SKM-1 treated with dmso at 0.1 percent for 144 hours (cell line): ENCODE results near the gene NIPSNAP3A.

Source experiments
- DNase-seq: peaks from one replicate; lab custom pipeline; 2025; ENCODE audit not compliant: unreplicated experiment; lab: John Stamatoyannopoulos, UW

The NIPSNAP3A gene

GRCh38 chr9:104802906-104803305, 55.4 kb downstream of the NIPSNAP3A start:
- no peak for DNase-seq

GRCh38 chr9:104805441-104805840, 58.0 kb downstream of the NIPSNAP3A start:
- no peak for DNase-seq

- no peak for DNase-seq
These were observed 60.6 kb downstream of the NIPSNAP3A start for GRCh38 chr9:104808035-104808614.
